GM12878 (cell line): Measurements from ENCODE around the gene C11orf52. TPM values are rescaled to one million over a fixed set of nuclear protein-coding genes. Genes with fewer than 3 reads are reported as not detected.

Experiments used
- polyA plus RNA-seq, 11 experiments: library from polyadenylated mRNA; depleted of rRNA in 4 of 11; unstranded in 6 of 11; stranded (reverse) in 5 of 11; fragments of >200 nt; fragmentation: Nextera tagmentation in 4 of 11; fragmentation: Illumina TruSeq in 1 of 11; extraction: Ambion mirVana in 4 of 11; extraction: Trizol in 1 of 11; gene quantifications; 1 replicate in 1 of 11; 2 replicates in 10 of 11; pipeline versions ENCODE4 v1.2.1 to v1.2.3, GENCODE V29; 2011 to 2016; ENCODE audit warnings: inconsistent platforms in 2 of 11, missing spikeins in 2 of 11, low read depth in 1 of 11
- small RNA-seq: library from RNA; depleted of rRNA; stranded (forward); fragments of <200 nt; gene quantifications from one replicate; pipeline ENCODE3, GENCODE V24; 2014
- total RNA-seq, 4 experiments: library from RNA; depleted of rRNA in 3 of 4; stranded (reverse); fragments of >200 nt in 3 of 4; fragmentation: Illumina TruSeq in 1 of 4; extraction: Trizol in 1 of 4; gene quantifications; 2 replicates each; pipeline versions ENCODE4 v1.2.1 to v1.2.3, GENCODE V29; 2013 to 2021

C11orf52 gene
- total and polyA plus RNA-seq, 10 of the 15 experiments (the other 5 are each of a cell fraction or from before 2014, with no cell fraction given): not detected

Small RNA genes lying within 50 kb of the gene (small RNA-seq; reads per million reads assigned to genes)
- gene C11orf52 (not detected), gene RNA5SP351 (0.12 reads per million), gene RPL37AP8 (0.16 reads per million)

Other genes with a start within 250 kb of the C11orf52 start
Only the 7 nearest of the 14 such genes appear.
- 26.8 and 31.0 TPM in 2 replicates for gene ALG9, start 47.3 kb upstream of the C11orf52 start, total RNA-seq (2014; rRNA removed)
- 25.4 and 27.4 TPM in 2 replicates for gene ALG9, start 47.3 kb upstream of the C11orf52 start, total RNA-seq (2014; rRNA removed; fragmentation: Illumina TruSeq; extraction: Trizol)
- gene ALG9, start 47.3 kb upstream of the C11orf52 start, total RNA-seq (2021): 22.5 and 22.7 TPM in 2 replicates
- 41.6 and 44.5 TPM in 2 replicates for gene ALG9, start 47.3 kb upstream of the C11orf52 start, polyA plus RNA-seq (2011; rRNA removed)
- gene ALG9, start 47.3 kb upstream of the C11orf52 start, polyA plus RNA-seq (2014; fragmentation: Illumina TruSeq; extraction: Trizol): 33.4 and 40.3 TPM in 2 replicates
- 10 to 100 TPM; 10.8 to 22.1 TPM for gene ALG9, start 47.3 kb upstream of the C11orf52 start, polyA plus RNA-seq (2014; fragmentation: Nextera tagmentation; extraction: Ambion mirVana)
- gene ALG9, start 47.3 kb upstream of the C11orf52 start, polyA plus RNA-seq (2014; rRNA removed): 20.3 and 23.5 TPM in 2 replicates
- gene ALG9, start 47.3 kb upstream of the C11orf52 start, polyA plus RNA-seq (2016; fragmentation: Nextera tagmentation; extraction: Ambion mirVana): 10 to 100 TPM; 25.4 to 25.6 TPM
- gene FDXACB1, start 39.7 kb upstream of the C11orf52 start, total RNA-seq (2014; rRNA removed): 9.1 and 9.3 TPM in 2 replicates
- 9.7 and 10.6 TPM in 2 replicates for gene FDXACB1, start 39.7 kb upstream of the C11orf52 start, total RNA-seq (2014; rRNA removed; fragmentation: Illumina TruSeq; extraction: Trizol)
- 6.8 and 7.4 TPM in 2 replicates for gene FDXACB1, start 39.7 kb upstream of the C11orf52 start, total RNA-seq (2021)
- gene FDXACB1, start 39.7 kb upstream of the C11orf52 start, polyA plus RNA-seq (2011; rRNA removed): 10.3 and 11.7 TPM in 2 replicates
- 8.0 and 8.7 TPM in 2 replicates for gene FDXACB1, start 39.7 kb upstream of the C11orf52 start, polyA plus RNA-seq (2014; fragmentation: Illumina TruSeq; extraction: Trizol)
- 10 to 100 TPM in 1 of 2 experiments, 1 to 10 TPM in 1; 8.6 to 13.3 TPM for gene FDXACB1, start 39.7 kb upstream of the C11orf52 start, polyA plus RNA-seq (2014; fragmentation: Nextera tagmentation; extraction: Ambion mirVana)
- 7.3 and 7.5 TPM in 2 replicates for gene FDXACB1, start 39.7 kb upstream of the C11orf52 start, polyA plus RNA-seq (2014; rRNA removed)
- gene FDXACB1, start 39.7 kb upstream of the C11orf52 start, polyA plus RNA-seq (2016; fragmentation: Nextera tagmentation; extraction: Ambion mirVana): 10 to 100 TPM; 10.8 to 11.5 TPM
- 36.0 and 39.7 TPM in 2 replicates for gene CFAP68, start 39.4 kb upstream of the C11orf52 start, total RNA-seq (2014; rRNA removed)
- gene CFAP68, start 39.4 kb upstream of the C11orf52 start, total RNA-seq (2014; rRNA removed; fragmentation: Illumina TruSeq; extraction: Trizol): 54.2 and 62.3 TPM in 2 replicates
- 32.5 and 35.7 TPM in 2 replicates for gene CFAP68, start 39.4 kb upstream of the C11orf52 start, total RNA-seq (2021)
- 78.1 and 97.3 TPM in 2 replicates for gene CFAP68, start 39.4 kb upstream of the C11orf52 start, polyA plus RNA-seq (2011; rRNA removed)
- gene CFAP68, start 39.4 kb upstream of the C11orf52 start, polyA plus RNA-seq (2014; fragmentation: Illumina TruSeq; extraction: Trizol): 84.4 and 108 TPM in 2 replicates
- 10 to 100 TPM; 72.7 to 83.7 TPM for gene CFAP68, start 39.4 kb upstream of the C11orf52 start, polyA plus RNA-seq (2014; fragmentation: Nextera tagmentation; extraction: Ambion mirVana)
- gene CFAP68, start 39.4 kb upstream of the C11orf52 start, polyA plus RNA-seq (2014; rRNA removed): 53.2 and 65.9 TPM in 2 replicates
- gene CFAP68, start 39.4 kb upstream of the C11orf52 start, polyA plus RNA-seq (2016; fragmentation: Nextera tagmentation; extraction: Ambion mirVana): 10 to 100 TPM; 60.7 to 61.8 TPM
- gene CRYAB, start 7.1 kb upstream of the C11orf52 start, total RNA-seq (2014; rRNA removed): not detected in 2 replicates
- gene CRYAB, start 7.1 kb upstream of the C11orf52 start, total RNA-seq (2014; rRNA removed; fragmentation: Illumina TruSeq; extraction: Trizol): not detected in 2 replicates
- gene CRYAB, start 7.1 kb upstream of the C11orf52 start, total RNA-seq (2021): not detected in 2 replicates
- gene CRYAB, start 7.1 kb upstream of the C11orf52 start, polyA plus RNA-seq (2011; rRNA removed): not detected in 2 replicates
- not detected in 2 replicates for gene CRYAB, start 7.1 kb upstream of the C11orf52 start, polyA plus RNA-seq (2014; fragmentation: Illumina TruSeq; extraction: Trizol)
- not detected for gene CRYAB, start 7.1 kb upstream of the C11orf52 start, polyA plus RNA-seq (2014; fragmentation: Nextera tagmentation; extraction: Ambion mirVana)
- not detected in 2 replicates for gene CRYAB, start 7.1 kb upstream of the C11orf52 start, polyA plus RNA-seq (2014; rRNA removed)
- 1 to 10 TPM in 1 of 2 experiments, under 1 TPM in 1; 0.72 to 1.0 TPM for gene CRYAB, start 7.1 kb upstream of the C11orf52 start, polyA plus RNA-seq (2016; fragmentation: Nextera tagmentation; extraction: Ambion mirVana)
- gene HSPB2, start 6.2 kb upstream of the C11orf52 start, total RNA-seq (2014; rRNA removed): not detected in 2 replicates
- not detected in 2 replicates for gene HSPB2, start 6.2 kb upstream of the C11orf52 start, total RNA-seq (2014; rRNA removed; fragmentation: Illumina TruSeq; extraction: Trizol)
- not detected in 2 replicates for gene HSPB2, start 6.2 kb upstream of the C11orf52 start, total RNA-seq (2021)
- gene HSPB2, start 6.2 kb upstream of the C11orf52 start, polyA plus RNA-seq (2011; rRNA removed): 0.10 TPM in 1 of 2 replicates, not detected in the other
- not detected in 2 replicates for gene HSPB2, start 6.2 kb upstream of the C11orf52 start, polyA plus RNA-seq (2014; fragmentation: Illumina TruSeq; extraction: Trizol)
- gene HSPB2, start 6.2 kb upstream of the C11orf52 start, polyA plus RNA-seq (2014; fragmentation: Nextera tagmentation; extraction: Ambion mirVana): not detected
- not detected in 2 replicates for gene HSPB2, start 6.2 kb upstream of the C11orf52 start, polyA plus RNA-seq (2014; rRNA removed)
- not detected for gene HSPB2, start 6.2 kb upstream of the C11orf52 start, polyA plus RNA-seq (2016; fragmentation: Nextera tagmentation; extraction: Ambion mirVana)
- gene DIXDC1, start 18.4 kb downstream of the C11orf52 start, total RNA-seq (2014; rRNA removed): 0.62 and 2.2 TPM in 2 replicates
- gene DIXDC1, start 18.4 kb downstream of the C11orf52 start, total RNA-seq (2014; rRNA removed; fragmentation: Illumina TruSeq; extraction: Trizol): 0.89 and 1.0 TPM in 2 replicates
- 1.1 and 1.4 TPM in 2 replicates for gene DIXDC1, start 18.4 kb downstream of the C11orf52 start, total RNA-seq (2021)
- gene DIXDC1, start 18.4 kb downstream of the C11orf52 start, polyA plus RNA-seq (2011; rRNA removed): 0.10 and 0.17 TPM in 2 replicates
- 0.82 and 0.93 TPM in 2 replicates for gene DIXDC1, start 18.4 kb downstream of the C11orf52 start, polyA plus RNA-seq (2014; fragmentation: Illumina TruSeq; extraction: Trizol)
- gene DIXDC1, start 18.4 kb downstream of the C11orf52 start, polyA plus RNA-seq (2014; fragmentation: Nextera tagmentation; extraction: Ambion mirVana): under 1 TPM; 0.23 to 0.26 TPM
- gene DIXDC1, start 18.4 kb downstream of the C11orf52 start, polyA plus RNA-seq (2014; rRNA removed): 0.55 and 0.88 TPM in 2 replicates
- gene DIXDC1, start 18.4 kb downstream of the C11orf52 start, polyA plus RNA-seq (2016; fragmentation: Nextera tagmentation; extraction: Ambion mirVana): under 1 TPM; 0.39 to 0.44 TPM
- gene DLAT, start 106.5 kb downstream of the C11orf52 start, total RNA-seq (2014; rRNA removed): 51.2 and 54.1 TPM in 2 replicates
- 44.3 and 45.6 TPM in 2 replicates for gene DLAT, start 106.5 kb downstream of the C11orf52 start, total RNA-seq (2014; rRNA removed; fragmentation: Illumina TruSeq; extraction: Trizol)
- gene DLAT, start 106.5 kb downstream of the C11orf52 start, total RNA-seq (2021): 38.2 and 38.8 TPM in 2 replicates
- gene DLAT, start 106.5 kb downstream of the C11orf52 start, polyA plus RNA-seq (2011; rRNA removed): 42.0 and 43.8 TPM in 2 replicates
- gene DLAT, start 106.5 kb downstream of the C11orf52 start, polyA plus RNA-seq (2014; fragmentation: Illumina TruSeq; extraction: Trizol): 55.2 and 67.2 TPM in 2 replicates
- 10 to 100 TPM; 16.5 to 21.4 TPM for gene DLAT, start 106.5 kb downstream of the C11orf52 start, polyA plus RNA-seq (2014; fragmentation: Nextera tagmentation; extraction: Ambion mirVana)
- 27.9 and 36.0 TPM in 2 replicates for gene DLAT, start 106.5 kb downstream of the C11orf52 start, polyA plus RNA-seq (2014; rRNA removed)
- 10 to 100 TPM; 71.3 to 79.9 TPM for gene DLAT, start 106.5 kb downstream of the C11orf52 start, polyA plus RNA-seq (2016; fragmentation: Nextera tagmentation; extraction: Ambion mirVana)